HG02840 (cell line): ENCODE data around the gene INPP5A.

Experiments
- ATAC-seq: cut with Tn5 transposase; IDR thresholded peaks from one replicate; pipeline ENCODE4 v1.9.1; 2021; ENCODE audit warnings: mild to moderate bottlenecking, moderate library complexity, moderate number of reproducible peaks; ENCODE audit not compliant: unreplicated experiment, low FRiP score

INPP5A gene

GRCh38 chr10:132534391-132535064 lies 3.1 kb upstream of the INPP5A start:
- no peak for ATAC-seq

GRCh38 chr10:132535065-132535651 lies 2.4 kb upstream of the INPP5A start:
- no peak for ATAC-seq

GRCh38 chr10:132536241-132536876 lies 1.2 kb upstream of the INPP5A start:
- no peak for ATAC-seq

GRCh38 chr10:132536877-132537683 lies 507 bp upstream of the INPP5A start:
- ATAC-seq, result peak; percentile 88

- ATAC-seq, result no peak
Measured at GRCh38 chr10:132538031-132538789, 623 bp downstream of the INPP5A start.

GRCh38 chr10:132538790-132539421 lies 1.3 kb downstream of the INPP5A start:
- no peak for ATAC-seq

- ATAC-seq, result no peak
Measured at GRCh38 chr10:132539431-132539839, 1.8 kb downstream of the INPP5A start.

- ATAC-seq, result no peak
Measured at GRCh38 chr10:132539894-132540293, 2.3 kb downstream of the INPP5A start.

- ATAC-seq, result no peak
Measured at GRCh38 chr10:132540456-132540855, 2.9 kb downstream of the INPP5A start.

GRCh38 chr10:132541129-132541528 lies 3.5 kb downstream of the INPP5A start:
- no peak for ATAC-seq

GRCh38 chr10:132541601-132542011 lies 4.0 kb downstream of the INPP5A start:
- no peak for ATAC-seq

- no peak for ATAC-seq
Measured at GRCh38 chr10:132542086-132542775, 4.6 kb downstream of the INPP5A start.

- ATAC-seq, result no peak
Measured at GRCh38 chr10:132542819-132543218, 5.2 kb downstream of the INPP5A start.

- ATAC-seq, result no peak
Measured at GRCh38 chr10:132543916-132544743, 6.5 kb downstream of the INPP5A start.

- ATAC-seq, result no peak
Measured at GRCh38 chr10:132544744-132545658, 7.4 kb downstream of the INPP5A start.

GRCh38 chr10:132545659-132546367 lies 8.2 kb downstream of the INPP5A start:
- ATAC-seq, result no peak
